Nephron progenitor cell (in vitro differentiated cells): ENCODE measurements around the gene PSMD6.

Experiments
- DNase-seq: peaks from one replicate; pipeline ENCODE4 v3.0.0; 2021
- H3K27ac Mint-ChIP-seq: 2 replicates; pipeline ENCODE4 v1.8.0; 2021; ENCODE audit warnings: mild to moderate bottlenecking, moderate library complexity, mixed read lengths
- H3K27me3 Mint-ChIP-seq: 2 replicates; pipeline ENCODE4 v1.8.0; 2021; ENCODE audit warnings: mild to moderate bottlenecking, low read depth, mixed read lengths; ENCODE audit not compliant: poor library complexity
- H3K36me3 Mint-ChIP-seq: 2 replicates; pipeline ENCODE4 v1.8.0; 2021; ENCODE audit warnings: low read depth, mixed read lengths
- H3K4me1 Mint-ChIP-seq: 2 replicates; pipeline ENCODE4 v1.8.0; 2021; ENCODE audit warnings: mixed read lengths
- H3K4me3 Mint-ChIP-seq: 2 replicates; pipeline ENCODE4 v1.8.0; 2021; ENCODE audit warnings: mild to moderate bottlenecking, moderate library complexity, mixed read lengths
- H3K9me3 Mint-ChIP-seq: 2 replicates; pipeline ENCODE4 v1.8.0; 2021; ENCODE audit warnings: mild to moderate bottlenecking, moderate library complexity, mixed read lengths
- CTCF ChIP-seq: fragments of 200-600 bp; sonication (generic); IDR thresholded peaks from 2 replicates; pipeline ENCODE4 v1.5.0; 2021; ENCODE audit warnings: antibody characterized with exemption

Gene PSMD6

GRCh38 chr3:64063983-64064438 lies 40.7 kb upstream of the PSMD6 start:
- Mint-ChIP-seq H3K4me1 (no peaks in the 10 kb centered on the region), H3K36me3 (no peaks in the 10 kb centered on the region), H3K27ac (no peak overlapping the region), H3K4me3 (no peak overlapping the region), H3K27me3 (peaks cover 14% of the 10 kb centered on the region), H3K9me3 (no peaks in the 10 kb centered on the region)
- DNase-seq: no peak
- no peak for TF ChIP-seq CTCF

GRCh38 chr3:64063207-64063982 lies 40.1 kb upstream of the PSMD6 start:
- no peak for DNase-seq
- Mint-ChIP-seq H3K27me3 (peaks cover 14% of the 10 kb centered on the region), H3K27ac (no peak overlapping the region), H3K4me1 (peaks cover 3% of the 10 kb centered on the region), H3K9me3 (no peaks in the 10 kb centered on the region), H3K4me3 (no peak overlapping the region), H3K36me3 (no peaks in the 10 kb centered on the region)
- no peak for TF ChIP-seq CTCF

GRCh38 chr3:64061628-64062027 lies 38.3 kb upstream of the PSMD6 start:
- TF ChIP-seq CTCF: no peak
- DNase-seq: no peak
- no peaks in the 10 kb centered on the region for H3K36me3 Mint-ChIP-seq
- no peak overlapping the region for H3K27ac Mint-ChIP-seq
- no peak overlapping the region for H3K4me3 Mint-ChIP-seq
- no peaks in the 10 kb centered on the region for H3K9me3 Mint-ChIP-seq
- peaks cover 7% of the 10 kb centered on the region for H3K4me1 Mint-ChIP-seq
- peaks cover 12% of the 10 kb centered on the region for H3K27me3 Mint-ChIP-seq

- Mint-ChIP-seq H3K27me3 (peaks cover 15% of the 10 kb centered on the region), H3K36me3 (no peaks in the 10 kb centered on the region), H3K9me3 (no peaks in the 10 kb centered on the region), H3K27ac (no peak overlapping the region), H3K4me3 (no peak overlapping the region), H3K4me1 (peaks cover 7% of the 10 kb centered on the region)
- no peak for TF ChIP-seq CTCF
- no peak for DNase-seq
Observed at GRCh38 chr3:64059484-64060175, 36.3 kb upstream of the PSMD6 start.

GRCh38 chr3:64058566-64058965 lies 35.3 kb upstream of the PSMD6 start:
- Mint-ChIP-seq H3K27me3 (peaks cover 11% of the 10 kb centered on the region), H3K9me3 (no peaks in the 10 kb centered on the region), H3K4me3 (no peak overlapping the region), H3K36me3 (no peaks in the 10 kb centered on the region), H3K4me1 (peaks cover 9% of the 10 kb centered on the region), H3K27ac (no peak overlapping the region)
- TF ChIP-seq CTCF: no peak
- no peak for DNase-seq
